DMS 273 (cell line): ENCODE results near the gene CEP112.
"Not testable (repeated sequence)": the region's sequence is repeated elsewhere in the genome, so short reads cannot be mapped to it uniquely, and the experiment has no call there.

ENCODE experiments used
- DNase-seq: peaks from one replicate; lab custom pipeline; 2025; ENCODE audit not compliant: unreplicated experiment; lab: John Stamatoyannopoulos, UW

The CEP112 gene

DNA sequence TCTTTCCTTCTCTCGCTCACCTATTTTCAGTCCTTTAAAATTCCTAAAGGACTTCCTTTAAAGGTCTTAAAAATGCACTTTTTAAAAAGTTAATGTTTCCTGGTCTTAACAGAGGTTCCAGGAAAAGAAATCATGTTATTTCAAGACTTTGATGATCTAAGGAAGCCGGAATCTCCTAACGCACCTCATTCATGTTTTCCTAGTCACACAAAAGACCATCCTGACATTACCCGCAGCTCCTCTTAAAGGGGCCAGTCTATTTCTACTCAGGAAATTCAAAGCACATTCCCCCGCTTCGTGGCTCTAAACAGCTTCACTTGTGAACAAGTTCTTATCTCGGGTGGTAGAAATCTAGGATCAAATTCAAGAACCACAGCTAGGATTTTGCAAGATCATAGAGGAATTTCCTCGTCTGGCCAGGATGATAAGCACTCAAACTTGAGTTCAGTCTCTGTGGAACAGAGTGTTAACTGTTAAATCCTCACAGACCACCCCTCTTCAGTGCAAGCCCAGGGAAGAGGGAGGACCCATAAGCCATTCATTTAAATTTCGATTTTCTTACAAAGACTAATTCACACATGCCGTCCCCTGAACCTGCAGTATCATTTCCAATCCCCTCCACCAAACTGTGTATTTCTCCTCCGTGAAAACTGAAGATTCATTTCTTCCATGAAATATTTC is 493.4 kb downstream of the CEP112 start:
- DNase-seq: no peak

- DNase-seq: no peak
Observed at GRCh38 chr17:65697661-65698060, 494.3 kb downstream of the CEP112 start.

DNA sequence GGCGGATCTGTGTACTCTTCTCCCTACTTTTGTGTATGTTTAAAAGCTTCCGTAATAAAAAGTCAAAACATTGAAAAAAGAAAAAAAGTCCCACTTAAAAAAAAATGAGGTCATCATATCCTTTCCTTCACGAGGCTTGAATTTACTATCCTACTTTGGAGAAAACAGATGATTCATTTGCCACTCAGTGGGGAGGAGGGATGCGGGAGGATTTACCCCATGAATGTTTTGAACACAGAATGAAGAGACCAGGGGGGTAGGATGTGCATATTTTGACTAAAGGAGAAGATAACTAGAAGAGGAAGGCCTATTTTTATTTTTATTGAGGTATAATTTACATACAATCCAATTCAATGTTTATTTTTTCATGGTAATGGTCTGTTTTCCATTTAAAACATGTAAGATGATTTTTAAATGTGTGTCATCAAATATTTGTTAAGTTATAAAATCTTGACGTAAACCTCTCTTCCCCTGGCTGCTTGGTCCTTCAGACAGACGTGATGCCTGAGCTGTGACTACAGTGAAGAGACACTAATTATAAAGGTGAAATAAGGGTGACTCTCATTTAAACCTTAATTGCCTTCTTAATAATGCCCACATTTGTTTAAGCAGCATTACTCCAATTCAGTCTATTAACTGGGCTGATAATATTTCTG is 495.1 kb downstream of the CEP112 start:
- DNase-seq: no peak

GRCh38 chr17:65694601-65695000 is 497.3 kb downstream of the CEP112 start:
- no peak for DNase-seq

DNA sequence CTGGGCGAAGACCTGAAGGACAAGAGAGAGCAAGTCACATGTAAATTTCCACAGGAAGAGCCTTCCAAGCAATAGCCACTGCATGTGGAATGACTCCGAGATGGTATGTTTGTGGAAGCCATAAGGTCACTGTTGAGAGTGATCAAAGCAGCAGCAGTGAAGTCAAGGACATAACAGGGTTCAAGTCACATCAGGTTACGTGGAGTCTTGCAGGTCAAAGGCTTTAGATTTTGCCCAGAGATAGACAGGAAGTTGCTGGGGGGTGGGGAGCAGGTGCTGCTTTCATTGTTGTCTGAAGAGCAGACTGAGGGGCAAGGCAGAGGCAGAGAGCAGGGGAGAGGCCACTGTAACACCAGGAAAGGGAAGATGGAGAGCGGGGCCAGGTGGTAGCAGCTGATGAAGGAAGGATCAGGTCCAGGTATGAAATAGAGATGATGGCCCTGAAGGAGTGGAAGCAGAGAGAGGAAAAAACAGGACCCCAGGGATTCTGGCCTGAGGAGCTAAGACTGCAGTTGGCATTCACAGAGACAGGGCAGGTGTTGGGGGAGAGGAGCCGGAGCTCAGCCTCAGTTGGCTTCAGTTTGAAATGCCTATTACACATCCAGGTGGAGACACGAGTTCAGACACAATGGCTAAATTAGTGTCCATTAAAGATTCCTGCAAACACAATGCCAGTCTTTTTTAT is 501.2 kb downstream of the CEP112 start:
- no peak for DNase-seq

- DNase-seq: no peak
Observed at GRCh38 chr17:65688307-65688706, 503.6 kb downstream of the CEP112 start.

GRCh38 chr17:65685110-65685509 is 506.8 kb downstream of the CEP112 start:
- no peak for DNase-seq

DNA sequence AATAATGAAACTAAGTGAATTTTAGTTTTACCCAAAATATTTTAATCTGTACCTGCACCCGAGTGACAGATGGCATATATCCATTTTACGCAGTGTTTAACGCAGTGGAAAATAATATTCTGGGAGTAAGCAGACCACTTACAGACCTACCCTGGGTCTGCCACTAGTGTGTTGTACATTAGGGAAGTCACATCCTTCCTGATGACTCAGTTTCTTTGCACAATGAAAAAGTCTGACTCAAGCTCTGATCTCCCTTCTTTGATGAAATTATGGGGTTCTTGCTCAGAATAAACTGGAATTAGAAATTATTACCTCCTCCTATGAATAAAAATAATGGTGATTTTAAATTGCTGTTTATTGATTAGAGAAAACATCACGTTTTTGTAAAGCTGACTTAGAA is 507.3 kb downstream of the CEP112 start:
- no peak for DNase-seq

DNA sequence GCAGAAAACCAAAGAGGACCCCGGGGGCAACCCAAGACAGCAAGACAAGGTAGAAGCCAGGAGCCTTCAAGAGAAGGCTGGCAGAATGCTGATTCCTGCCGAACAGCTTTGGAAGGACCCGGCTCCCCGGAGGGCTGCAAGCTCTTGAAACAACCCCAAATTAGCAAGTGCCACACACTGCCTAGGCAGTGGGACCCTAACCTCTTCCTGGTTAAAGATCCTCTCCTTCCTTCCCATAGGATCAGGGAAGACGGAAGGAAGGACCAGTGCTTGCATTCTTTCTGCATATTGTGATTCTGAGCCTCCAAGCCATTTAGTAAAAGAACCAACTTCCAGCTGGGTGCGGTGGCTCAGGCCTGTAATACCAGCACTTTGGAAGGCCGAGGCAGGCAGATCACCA is 508.5 kb downstream of the CEP112 start:
- DNase-seq: no peak

- DNase-seq: not testable (repeated sequence)
Observed at GRCh38 chr17:65681763-65682162, 510.2 kb downstream of the CEP112 start.

- DNase-seq: no peak
Observed at GRCh38 chr17:65679165-65679845, 512.6 kb downstream of the CEP112 start.

DNA sequence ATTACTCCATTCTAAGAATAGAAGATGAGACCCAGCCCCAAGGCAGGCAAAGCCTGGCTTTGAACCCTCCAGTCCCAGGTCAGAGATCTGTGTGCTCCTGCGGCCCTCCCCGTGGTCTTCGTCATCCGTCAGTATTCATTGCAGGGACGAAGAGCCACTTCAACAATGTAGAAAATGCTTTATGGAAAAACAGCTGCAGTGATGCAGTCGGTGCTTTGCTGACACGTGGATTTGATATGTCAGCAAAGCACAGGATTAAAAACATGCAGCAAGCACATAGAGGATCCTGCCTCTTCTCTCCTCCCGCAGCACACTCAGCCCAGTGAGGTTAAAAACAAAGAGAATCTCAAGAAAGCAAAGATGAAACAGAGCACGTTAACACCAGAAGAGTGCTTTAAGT is 513.4 kb downstream of the CEP112 start:
- DNase-seq: no peak

DNA sequence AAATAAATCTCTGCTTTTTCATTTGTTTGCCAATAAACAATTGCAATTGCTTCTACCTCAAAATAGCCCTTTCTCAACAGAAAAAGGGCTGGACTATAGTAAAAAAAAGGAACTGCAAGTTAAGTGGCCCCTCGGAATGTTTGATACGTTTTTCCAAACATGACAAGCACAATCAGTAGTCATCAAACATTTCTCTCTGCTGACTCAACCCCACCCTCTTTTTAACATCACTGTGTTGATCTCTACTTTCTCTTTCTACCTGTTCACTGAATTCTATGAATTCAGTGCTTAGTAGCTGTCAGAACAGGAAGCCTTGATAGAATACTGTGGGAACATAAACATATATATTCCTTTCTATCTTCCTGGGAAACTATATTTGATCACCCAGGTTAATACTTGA is 514.0 kb downstream of the CEP112 start:
- no peak for DNase-seq

- no peak for DNase-seq
Observed at GRCh38 chr17:65674246-65675045, 517.5 kb downstream of the CEP112 start.

- DNase-seq: no peak
Observed at GRCh38 chr17:65670667-65671371, 521.1 kb downstream of the CEP112 start.

DNA sequence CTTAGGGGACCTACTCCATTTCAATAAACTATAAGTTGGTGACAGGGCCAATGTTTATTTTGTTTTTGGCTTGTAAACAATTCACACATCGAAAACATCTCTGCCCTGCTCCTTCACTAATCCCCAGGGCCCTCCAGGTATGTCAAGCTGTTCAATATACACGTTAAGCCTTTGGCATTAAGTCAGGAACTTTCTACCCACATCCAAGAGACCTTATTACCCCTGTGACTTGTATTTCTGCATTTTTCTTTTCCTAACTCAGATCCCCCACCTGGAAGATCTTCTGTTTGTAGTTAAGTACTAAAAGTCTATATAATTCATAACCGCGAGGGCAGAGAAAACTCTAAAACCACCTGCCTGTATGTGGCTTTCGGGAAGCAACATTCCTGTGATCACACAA is 523.7 kb downstream of the CEP112 start:
- no peak for DNase-seq

DNA sequence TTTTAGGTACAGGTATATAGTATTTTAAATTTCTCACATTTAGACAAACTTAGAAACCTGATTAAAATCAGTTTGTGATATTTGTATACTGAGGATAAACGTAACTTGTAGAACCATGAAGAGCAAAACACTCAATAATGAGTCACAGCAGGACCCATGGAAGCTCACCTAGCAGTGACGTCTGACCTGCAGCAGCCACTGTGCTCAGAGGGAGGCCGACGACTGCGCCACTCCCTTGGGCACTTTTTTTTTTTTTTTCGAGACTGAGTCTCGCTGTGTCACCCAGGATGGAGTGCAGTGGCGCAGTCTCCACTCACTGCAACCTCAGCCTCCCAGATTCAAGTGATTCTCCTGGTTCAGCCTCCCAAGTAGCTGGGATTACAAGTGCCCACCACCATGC is 524.3 kb downstream of the CEP112 start:
- DNase-seq: no peak

GRCh38 chr17:65666876-65667321 is 525.0 kb downstream of the CEP112 start:
- no peak for DNase-seq

DNA sequence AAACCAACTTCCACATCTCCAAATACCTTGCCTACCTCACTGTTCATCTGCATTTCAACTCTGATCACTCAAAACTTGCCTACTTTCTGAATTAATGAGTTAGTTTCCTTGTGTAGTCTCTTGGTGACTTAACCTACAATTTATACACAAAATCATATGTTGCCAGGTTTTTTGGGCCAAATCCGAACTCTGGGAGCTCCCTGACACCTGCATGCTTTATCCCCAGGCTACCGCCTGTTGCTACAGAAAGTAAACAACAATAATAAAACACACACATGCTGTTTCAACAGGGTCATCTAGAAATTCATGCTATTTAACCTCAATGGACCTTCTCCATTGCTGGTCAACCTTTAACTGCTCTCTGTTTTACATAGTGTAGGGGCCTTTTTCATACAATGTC is 526.0 kb downstream of the CEP112 start:
- no peak for DNase-seq

DNA sequence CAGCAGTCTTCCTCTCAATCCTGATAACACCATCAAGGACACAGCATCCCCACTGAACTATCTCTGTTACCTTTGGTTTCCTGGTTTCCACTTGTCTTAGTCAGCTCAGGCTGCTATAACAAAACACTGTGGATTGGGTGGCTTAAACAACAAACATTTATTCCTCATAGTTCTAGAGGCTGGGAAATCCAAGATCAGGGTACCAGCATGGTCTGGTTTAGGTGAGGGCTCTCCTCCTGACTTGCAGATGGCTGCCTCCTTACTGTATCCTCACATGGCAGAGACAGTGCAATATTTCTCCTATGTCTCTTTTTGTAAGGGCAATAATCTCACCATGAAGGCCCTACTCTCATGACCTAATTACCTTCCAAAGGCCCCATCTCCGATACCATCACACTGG is 527.2 kb downstream of the CEP112 start:
- no peak for DNase-seq
